HG03432 (cell line): ENCODE data around the gene DZIP3.
"Not testable (repeated sequence)": the region's sequence is repeated elsewhere in the genome, so short reads cannot be mapped to it uniquely, and the experiment has no call there.

Experiments
- ATAC-seq: cut with Tn5 transposase; IDR thresholded peaks from one replicate; pipeline ENCODE4 v1.9.1; 2021; ENCODE audit warnings: mild to moderate bottlenecking, moderate library complexity; ENCODE audit not compliant: unreplicated experiment

DZIP3 gene

DNA sequence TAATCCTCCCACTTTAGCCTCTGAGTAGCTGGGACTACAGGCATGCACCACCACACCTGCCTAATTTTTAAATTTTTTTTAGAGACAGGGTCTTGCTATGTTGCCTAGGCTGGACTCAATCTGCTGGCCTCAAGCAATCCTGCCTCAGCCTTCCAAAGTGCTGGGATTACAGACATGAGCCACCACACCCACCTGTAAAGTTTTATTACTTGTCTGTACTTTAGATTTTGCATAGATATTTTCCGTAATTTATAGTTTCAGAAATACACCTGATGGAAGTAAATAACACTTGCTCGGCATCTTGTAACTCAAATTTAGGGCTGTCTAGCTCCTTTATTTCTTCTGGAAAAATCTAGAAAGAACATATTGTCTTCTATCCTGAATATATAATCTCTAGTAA lies 5.8 kb downstream of the DZIP3 start:
- no peak for ATAC-seq

GRCh38 chr3:108598375-108598774 lies 8.9 kb downstream of the DZIP3 start:
- ATAC-seq: no peak

DNA sequence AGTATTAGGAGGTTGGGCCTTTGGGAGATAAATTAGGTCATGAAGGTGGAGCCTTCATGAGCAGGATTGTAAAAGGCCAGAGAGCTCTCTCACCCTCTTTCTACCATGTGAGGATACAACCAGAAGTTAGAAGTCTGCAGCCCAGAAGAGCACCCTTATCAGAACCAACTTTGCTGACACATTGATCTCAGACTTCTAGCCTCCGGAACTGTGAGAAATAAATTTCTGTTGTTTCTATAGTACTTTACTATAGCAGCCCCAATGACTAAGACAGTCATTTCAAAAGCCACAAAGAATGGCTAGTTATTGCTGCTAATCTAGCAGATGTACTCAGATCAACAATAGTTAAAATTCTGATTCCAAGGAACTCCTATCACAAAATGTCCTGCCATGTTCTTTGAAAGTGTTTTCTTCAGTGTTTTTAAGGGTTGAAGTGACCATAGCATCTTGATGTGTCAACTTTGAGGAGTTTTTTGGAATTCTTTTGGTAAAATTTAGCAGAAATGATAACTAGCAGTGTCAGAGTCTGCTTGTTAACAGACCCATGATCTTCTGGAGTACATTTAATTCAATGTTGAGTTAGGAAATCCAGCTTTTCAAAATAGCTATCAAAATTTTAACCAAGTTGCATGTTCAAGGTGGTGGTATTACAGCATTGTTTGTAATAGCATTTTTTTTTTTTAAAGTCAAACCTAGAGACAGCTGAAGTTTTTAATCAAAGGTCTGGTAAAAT lies 10.3 kb downstream of the DZIP3 start:
- no peak for ATAC-seq

DNA sequence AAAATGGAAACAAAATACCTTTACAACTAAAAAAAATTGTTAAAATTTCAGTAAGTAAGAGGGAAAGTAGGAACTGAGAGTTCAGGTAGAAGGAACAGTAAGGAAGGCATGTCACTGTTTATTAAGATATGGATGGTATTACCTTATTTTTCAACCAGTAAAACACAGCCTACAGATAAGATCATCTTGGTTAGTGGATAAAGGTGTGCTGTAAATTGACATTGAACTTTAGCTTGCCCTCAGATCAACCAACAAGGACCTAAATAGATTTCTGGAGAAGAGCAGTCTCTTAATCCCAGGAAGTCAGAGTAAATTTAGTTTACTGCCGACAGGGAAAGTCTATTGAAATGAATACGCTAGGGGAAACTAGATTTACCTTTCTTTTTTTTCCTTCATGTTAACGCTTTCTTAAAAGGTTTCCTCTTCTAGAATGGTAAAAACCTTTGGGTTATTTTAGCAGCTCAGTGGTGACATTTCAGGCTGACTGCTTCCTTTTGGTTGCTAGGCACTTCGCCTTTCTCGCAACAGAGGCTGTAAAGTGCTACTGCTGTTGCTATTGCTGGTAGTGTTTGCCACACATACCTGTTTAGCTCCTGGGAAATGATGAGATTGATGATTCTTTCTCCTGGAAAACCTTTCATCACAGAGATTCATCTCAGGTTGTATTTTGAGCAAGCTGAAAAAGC lies 12.9 kb downstream of the DZIP3 start:
- ATAC-seq: peak; percentile 82

GRCh38 chr3:108602935-108603294 lies 13.4 kb downstream of the DZIP3 start:
- peak; percentile 6 for ATAC-seq

- ATAC-seq: no peak
Measured at GRCh38 chr3:108603691-108604090, 14.2 kb downstream of the DZIP3 start.

DNA sequence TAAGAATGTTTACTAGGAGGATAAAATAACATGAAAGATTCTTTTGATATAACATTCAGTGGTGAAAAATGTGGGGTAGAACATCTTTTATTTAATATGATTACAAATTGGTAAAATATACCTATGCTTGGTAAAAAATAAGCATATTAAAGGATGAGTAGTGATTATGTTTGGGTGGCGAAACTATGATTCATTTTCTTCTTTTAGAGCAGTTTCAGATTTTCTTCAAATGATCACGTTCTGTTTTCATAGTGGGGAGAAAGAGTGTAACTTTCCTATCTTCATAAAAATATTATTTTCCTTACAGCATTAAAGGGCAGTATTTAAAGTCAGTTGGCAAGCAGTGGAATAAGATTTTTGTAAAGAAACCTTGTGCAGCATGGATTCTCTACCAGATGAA lies 15.5 kb downstream of the DZIP3 start:
- ATAC-seq: no peak

- ATAC-seq: no peak
Measured at GRCh38 chr3:108605491-108605890, 16.0 kb downstream of the DZIP3 start.

DNA sequence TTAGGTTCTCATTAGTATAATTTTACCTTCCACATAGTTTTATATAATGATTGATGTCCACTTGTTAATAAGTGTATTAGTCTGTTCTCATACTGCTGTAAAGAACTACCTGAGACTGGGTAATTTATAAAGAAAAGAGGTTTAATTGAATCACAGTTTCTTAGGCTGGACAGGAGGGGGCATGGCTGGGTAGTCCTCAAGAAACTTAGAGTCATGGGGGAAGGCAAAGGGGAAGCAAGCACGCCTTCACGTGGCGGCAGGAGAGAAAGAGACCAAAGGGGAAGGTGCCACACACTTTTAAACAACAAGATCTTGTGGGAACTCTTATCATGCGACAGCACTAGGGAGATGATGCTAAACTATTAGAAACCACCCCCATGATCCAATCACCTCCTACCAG lies 19.2 kb downstream of the DZIP3 start:
- no peak for ATAC-seq

DNA sequence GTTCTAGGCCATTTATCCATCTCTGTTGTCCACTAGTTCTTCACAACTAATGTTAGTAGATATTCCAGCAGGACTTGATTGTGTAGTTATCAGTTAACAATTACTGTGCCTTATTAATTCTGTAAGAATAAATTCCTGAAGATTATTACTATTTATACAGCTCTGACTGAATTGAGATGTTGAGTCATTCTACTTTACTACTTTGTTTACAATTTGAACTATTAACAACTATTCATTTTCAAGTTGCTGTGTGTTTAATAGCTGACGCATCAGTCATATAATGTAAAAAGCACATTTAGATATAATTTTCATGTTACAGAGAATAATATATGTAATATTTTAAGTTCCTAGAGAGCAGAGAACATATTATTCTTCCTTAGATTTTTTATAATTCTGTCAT lies 21.1 kb downstream of the DZIP3 start:
- no peak for ATAC-seq

DNA sequence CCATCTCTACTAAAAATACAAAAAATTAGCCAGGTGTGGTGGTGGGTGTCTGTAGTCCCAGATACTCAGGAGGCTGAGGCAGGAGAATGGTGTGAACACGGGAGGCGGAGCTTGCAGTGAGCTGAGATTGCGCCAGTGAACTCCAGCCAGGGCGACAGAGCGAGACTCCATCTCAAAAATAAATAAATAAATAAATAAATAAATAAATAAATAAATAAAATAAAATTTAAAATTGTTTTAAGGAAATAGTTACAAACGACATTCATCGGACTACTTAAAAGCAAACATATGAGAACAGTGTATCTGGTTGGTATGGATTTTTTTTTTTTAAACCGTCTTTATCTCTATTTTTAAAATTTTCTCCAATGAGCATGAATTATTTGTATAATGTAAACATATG lies 26.6 kb downstream of the DZIP3 start:
- not testable (repeated sequence) for ATAC-seq

GRCh38 chr3:108620250-108620649 lies 30.7 kb downstream of the DZIP3 start:
- no peak for ATAC-seq

- no peak for ATAC-seq
Measured at GRCh38 chr3:108623504-108623903, 34.0 kb downstream of the DZIP3 start.

DNA sequence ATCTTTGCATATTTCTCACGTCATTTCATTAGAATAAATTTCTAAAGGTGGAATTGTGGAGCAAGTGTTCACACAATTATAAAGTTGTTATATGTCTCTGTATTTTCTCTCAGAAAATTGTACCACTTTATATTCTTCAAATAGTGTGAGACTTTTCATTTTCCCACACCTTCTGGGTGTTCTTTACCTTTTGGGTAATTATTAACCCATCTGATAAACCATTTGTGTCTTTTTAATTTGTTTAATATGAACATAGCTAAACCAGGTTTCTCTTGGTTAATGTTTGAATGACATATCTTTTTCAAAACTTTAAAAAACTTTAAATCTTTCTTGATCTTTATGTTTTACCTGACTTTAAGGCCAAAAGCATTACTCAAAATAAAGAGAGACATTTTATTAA lies 40.5 kb downstream of the DZIP3 start:
- ATAC-seq: no peak

DNA sequence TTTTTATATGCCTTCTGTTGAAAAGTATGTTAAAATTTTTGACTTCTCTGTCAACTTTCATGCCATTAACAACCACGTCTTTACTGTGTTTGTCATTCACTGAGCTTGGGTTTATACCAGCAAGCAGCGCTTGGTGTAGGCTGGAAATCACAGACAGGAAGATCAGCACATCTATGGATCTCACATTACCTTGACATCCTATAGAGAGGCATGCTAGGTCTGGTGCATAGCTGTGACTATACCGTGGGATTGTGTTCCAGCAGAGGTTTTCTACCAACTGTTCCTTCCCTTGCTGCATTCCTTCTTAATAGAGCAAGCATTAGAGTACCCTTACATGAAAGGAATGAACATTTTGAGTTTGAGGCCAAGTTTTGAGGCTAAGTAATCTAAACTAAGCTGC lies 53.0 kb downstream of the DZIP3 start:
- no peak for ATAC-seq

- no peak for ATAC-seq
Measured at GRCh38 chr3:108645364-108645763, 55.8 kb downstream of the DZIP3 start.

GRCh38 chr3:108655664-108656063 lies 66.1 kb downstream of the DZIP3 start:
- not testable (repeated sequence) for ATAC-seq

- ATAC-seq: peak; percentile 14
Measured at GRCh38 chr3:108661699-108662098, 72.2 kb downstream of the DZIP3 start.

- peak; percentile 96 for ATAC-seq
Measured at GRCh38 chr3:108662142-108662738, 72.7 kb downstream of the DZIP3 start.

DNA sequence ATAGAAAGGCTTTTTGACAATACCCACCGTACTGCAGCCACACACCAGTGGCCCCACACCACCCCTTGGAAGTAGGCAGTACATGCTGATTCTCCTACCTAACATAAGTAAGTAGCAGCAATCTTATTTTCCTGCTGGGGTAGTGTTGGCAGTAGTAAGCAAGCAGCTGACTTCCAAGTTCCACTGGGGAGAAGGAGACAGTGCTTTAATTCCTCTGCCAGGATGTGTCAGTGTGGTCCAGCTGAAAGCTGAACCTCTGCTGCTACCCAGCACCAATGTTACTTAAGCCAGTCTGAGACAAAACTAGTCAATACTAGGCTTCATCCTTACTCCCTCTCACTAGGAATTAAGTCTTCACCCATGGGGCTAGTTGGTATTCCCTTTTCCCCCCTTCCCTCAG lies 74.7 kb downstream of the DZIP3 start:
- ATAC-seq: no peak

DNA sequence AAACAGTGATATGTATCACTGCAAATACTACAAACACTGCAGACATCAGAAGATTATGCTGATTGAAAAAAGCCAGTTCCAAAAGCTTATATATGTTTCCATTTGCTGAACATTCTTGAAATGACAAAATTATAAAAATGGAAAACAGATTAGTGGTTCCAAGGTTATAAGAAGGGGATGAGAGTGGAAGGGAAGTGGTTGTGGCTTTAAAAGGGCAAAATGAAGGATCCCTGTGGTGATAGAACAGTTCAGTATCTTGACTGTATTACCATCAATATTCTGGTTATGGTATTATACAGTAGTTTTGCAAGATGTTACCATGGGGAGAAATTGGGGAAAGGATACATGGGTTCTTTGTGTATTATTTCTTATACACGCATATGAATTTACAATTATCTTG lies 77.8 kb downstream of the DZIP3 start:
- ATAC-seq: no peak

DNA sequence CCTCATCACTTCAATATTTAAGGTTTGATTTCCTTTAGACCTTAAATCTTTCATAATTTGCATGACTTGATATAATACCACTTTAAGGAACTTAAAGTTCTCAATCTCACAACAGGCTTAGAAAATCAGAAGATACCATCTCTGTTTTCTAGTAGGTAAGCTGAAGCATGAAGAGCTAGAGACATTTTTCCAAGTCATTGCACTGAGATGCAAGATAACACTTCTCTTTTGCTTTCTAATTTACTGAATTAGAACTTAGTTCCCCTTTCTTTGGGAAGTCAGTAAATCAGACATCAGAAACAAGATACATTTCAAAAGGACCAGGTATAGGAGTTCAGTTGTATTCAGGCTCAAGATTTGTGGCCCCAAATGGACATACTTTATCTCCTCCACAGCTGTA lies 79.7 kb downstream of the DZIP3 start:
- ATAC-seq: peak; percentile 69
